PC-3 (cell line): ENCODE measurements around the gene HES2. TPM values are rescaled to one million over a fixed set of nuclear protein-coding genes. Genes with fewer than 3 reads are reported as not detected.
"Not testable (repeated sequence)": the region's sequence is repeated elsewhere in the genome, so short reads cannot be mapped to it uniquely, and the experiment has no call there.

Experiments used
- ATAC-seq: fragments of 200-7000 bp; cut with Tn5 transposase; 2 replicates; pipeline ENCODE4 v1.9.1; 2020; ENCODE audit warnings: mild to moderate bottlenecking, moderate library complexity
- BruUV-seq: library from RNA; stranded (reverse); fragments of 400-500 nt; replicated peaks from 2 replicates; lab custom pipeline; 2021; lab: Mats Ljungman, UMichigan
- CTCF ChIA-PET: fragments of 300-600 bp; sonication (Branson Sonifier 250); formaldehyde crosslinking; loops from one replicate; lab custom pipeline; 2022; ENCODE audit warnings: antibody characterized with exemption; lab: Charles Lee
- POLR2A ChIA-PET: fragments of 300-600 bp; sonication (Branson Sonifier 250); formaldehyde crosslinking; loops from one replicate; lab custom pipeline; 2022; ENCODE audit warnings: antibody characterized with exemption; ENCODE audit not compliant: unreplicated experiment; lab: Charles Lee
- DNase-seq: peaks from one replicate; pipeline ENCODE4 v3.0.0-alpha.2; 2015
- H2AFZ ChIP-seq: fragments of 300-600 bp; sonication (generic); 2 replicates; pipeline ENCODE4 v1.6.0; 2016; ENCODE audit warnings: antibody characterized with exemption, low read length
- H3F3A ChIP-seq: fragments of 300-600 bp; sonication (generic); one replicate; pipeline ENCODE4 v1.6.0; 2017; ENCODE audit warnings: antibody characterized with exemption, low read length, control low read depth, mild to moderate bottlenecking; ENCODE audit not compliant: unreplicated experiment
- H3K27ac ChIP-seq: fragments of 300-600 bp; sonication (generic); 2 replicates; pipeline ENCODE4 v1.5.1; 2016; ENCODE audit warnings: mild to moderate bottlenecking, low read length
- H3K27me3 ChIP-seq: fragments of 300-600 bp; sonication (generic); 2 replicates; pipeline ENCODE4 v1.6.1; 2016; ENCODE audit warnings: low read length, mixed read lengths
- H3K36me3 ChIP-seq: fragments of 300-600 bp; sonication (generic); 2 replicates; pipeline ENCODE4 v1.6.1; 2016; ENCODE audit warnings: low read depth, mixed run types, low read length, mixed read lengths
- H3K4me1 ChIP-seq: fragments of 300-600 bp; sonication (generic); 2 replicates; pipeline ENCODE4 v1.5.1; 2016; ENCODE audit warnings: low read length; ENCODE audit not compliant: insufficient read depth
- H3K4me2 ChIP-seq: fragments of 300-600 bp; sonication (generic); 2 replicates; pipeline ENCODE4 v1.6.0; 2016; ENCODE audit warnings: low read length
- H3K4me3 ChIP-seq: fragments of 300-600 bp; sonication (generic); 2 replicates; pipeline ENCODE4 v1.5.1; 2016; ENCODE audit warnings: mild to moderate bottlenecking, low read length, mixed read lengths
- H3K79me2 ChIP-seq: fragments of 300-600 bp; sonication (generic); 2 replicates; pipeline ENCODE4 v1.6.1; 2017; ENCODE audit warnings: low read length, mixed read lengths
- H3K9ac ChIP-seq: fragments of 300-600 bp; sonication (generic); 2 replicates; pipeline ENCODE4 v1.6.0; 2016; ENCODE audit warnings: mild to moderate bottlenecking, low read length
- H3K9me2 ChIP-seq: fragments of 300-600 bp; sonication (generic); replicated peaks from 2 replicates; pipeline ENCODE4 v1.6.1; 2016; ENCODE audit warnings: mixed run types, low read length, mixed read lengths
- H3K9me3 ChIP-seq: fragments of 300-600 bp; sonication (generic); 2 replicates; pipeline ENCODE4 v1.6.1; 2016; ENCODE audit warnings: low read length, mixed read lengths
- H4K20me1 ChIP-seq: fragments of 300-600 bp; sonication (generic); 2 replicates; pipeline ENCODE4 v1.6.1; 2016; ENCODE audit warnings: low read length, mixed read lengths
- CTCF ChIP-seq: fragments of 300-600 bp; sonication (generic); conservative IDR thresholded peaks from 2 replicates; pipeline ENCODE4 v1.5.1; 2017; ENCODE audit warnings: antibody characterized with exemption, low read depth, mild to moderate bottlenecking, low read length
- EZH2 ChIP-seq: fragments of 300-600 bp; sonication (generic); IDR thresholded peaks from one replicate; pipeline ENCODE4 v1.6.1; 2017; ENCODE audit warnings: antibody characterized with exemption, mild to moderate bottlenecking, low read length; ENCODE audit not compliant: unreplicated experiment
- EZH2phosphoT487 ChIP-seq: fragments of 300-600 bp; sonication (generic); IDR thresholded peaks from 2 replicates; pipeline ENCODE4 v1.6.1; 2018; ENCODE audit warnings: mild to moderate bottlenecking, antibody characterized with exemption, low read length, borderline replicate concordance
- intact Hi-C: fragments of 100-400 bp; cut with micrococcal nuclease; formaldehyde crosslinking; loops from 2 replicates; pipeline ENCODE4 v1.9.0; 2023
- total RNA-seq: library from RNA; depleted of rRNA; stranded (reverse); fragments of >200 nt; gene quantifications from 2 replicates; pipeline ENCODE4 v1.2.3, GENCODE V29; 2014

The HES2 gene
- total RNA-seq, 1 experiment from 2014 or later: 42.9 TPM

GRCh38 chr1:6428453-6428852, 8.7 kb upstream of the HES2 start:
- ATAC-seq, POLR2A ChIA-PET, H3K9ac ChIP-seq, H3F3A ChIP-seq, intact Hi-C loops, DNase-seq, H3K79me2 ChIP-seq, H3K36me3 ChIP-seq, BruUV-seq, H3K4me3 ChIP-seq, H3K9me3 ChIP-seq, H3K27ac ChIP-seq, H4K20me1 ChIP-seq, CTCF ChIA-PET, H3K27me3 ChIP-seq, H3K4me2 ChIP-seq, H2AFZ ChIP-seq, H3K9me2 ChIP-seq: not testable (repeated sequence)
- H3K4me1 ChIP-seq: peaks cover 46% of the 10 kb centered on the region

GRCh38 chr1:6427441-6428390, 8.0 kb upstream of the HES2 start:
- Histone ChIP-seq H4K20me1 (no peaks in the 10 kb centered on the region), H3K27me3 (no peaks in the 10 kb centered on the region), H3K4me1 (peaks cover 54% of the 10 kb centered on the region), H3K36me3 (no peaks in the 10 kb centered on the region), H3K4me3 (no peak overlapping the region), H3K27ac (peak overlapping the region; percentile 23), H3K9me3 (no peaks in the 10 kb centered on the region), H3K9ac (no peak overlapping the region), H3F3A (no peaks in the 10 kb centered on the region), H3K79me2 (peaks cover 5% of the 10 kb centered on the region; the same call in 1 of the 2 replicates), H3K4me2 (peak overlapping the region; percentile 26), H2AFZ (no peak overlapping the region), H3K9me2 (no peaks in the 10 kb centered on the region)
- DNase-seq (peak; percentile 62), ATAC-seq (peak; percentile 13)
- TF ChIP-seq EZH2 (no peak), EZH2phosphoT487 (no peak), CTCF (no peak)
- ChIA-PET POLR2A (no interaction called here), CTCF (no interaction called here)
- intact Hi-C loops: no loop called here
- no TSS peak for BruUV-seq

- no peaks in the 10 kb centered on the region for H3K27me3 ChIP-seq
- POLR2A ChIA-PET: interaction anchor here (0.6 kb wide), 1 partner anchor 11 kb away, joined by 4 read pairs; no protein-coding TSS in a partner anchor
- peak overlapping the region; percentile 26 for H3K4me2 ChIP-seq
- CTCF ChIA-PET: no interaction called here
- H3K4me1 ChIP-seq: peaks cover 59% of the 10 kb centered on the region
- TF ChIP-seq CTCF (no peak), EZH2 (no peak), EZH2phosphoT487 (no peak)
- BruUV-seq: no TSS peak
- H3K9me3 ChIP-seq: no peaks in the 10 kb centered on the region
- H3K27ac ChIP-seq: no peak overlapping the region
- no peak overlapping the region for H3K4me3 ChIP-seq
- peaks cover 5% of the 10 kb centered on the region; the same call in 1 of the 2 replicates for H3K79me2 ChIP-seq
- no peak overlapping the region for H2AFZ ChIP-seq
- ATAC-seq: no peak
- H3K36me3 ChIP-seq: no peaks in the 10 kb centered on the region
- intact Hi-C loops: no loop called here
- H3K9ac ChIP-seq: no peak overlapping the region
- H3K9me2 ChIP-seq: no peaks in the 10 kb centered on the region
- H4K20me1 ChIP-seq: no peaks in the 10 kb centered on the region
- no peak for DNase-seq
- H3F3A ChIP-seq: no peaks in the 10 kb centered on the region
These were observed 7.2 kb upstream of the HES2 start for GRCh38 chr1:6426972-6427350.
